ENCODE measurements around the gene SNX5.

DNA sequence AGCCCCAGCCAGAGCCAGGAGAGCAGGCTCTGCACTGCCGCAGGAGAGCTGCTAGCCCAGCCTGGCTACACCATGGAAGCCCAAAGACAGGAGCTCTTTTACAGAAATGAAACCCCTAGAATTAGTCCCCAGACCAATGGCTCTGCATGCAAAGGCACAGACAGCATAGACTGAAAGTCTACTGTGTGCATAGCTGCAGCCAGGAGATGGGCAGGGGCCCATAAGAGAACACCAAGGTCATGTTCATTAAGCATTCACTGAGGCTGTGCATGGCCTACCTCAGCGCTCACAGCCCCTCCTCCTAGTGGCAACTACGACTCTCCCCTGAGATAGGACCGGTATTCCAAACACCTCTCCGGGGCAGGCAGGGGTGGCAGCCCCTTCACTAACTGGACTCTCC is 34.9 kb downstream of the SNX5 start:
- TF ChIP-seq CTCF (optimal IDR thresholded peaks at IDR 0.05 in 1 of 3, IDR thresholded peaks at IDR 0.05 in 1 of 3, conservative IDR thresholded peaks at IDR 0.05 in 1 of 3; ENCODE audit: extremely low read depth in 1 of 3, insufficient read depth in 2 of 3, low read length in 3 of 3) (no peak), EZH2 (IDR thresholded peaks at IDR 0.05; ENCODE audit: low read length) (no peak)

Data from keratinocyte (primary cell).